ENCODE results near the gene HRG. TPM values are rescaled to one million over a fixed set of nuclear protein-coding genes. Genes with fewer than 3 reads are reported as not detected.
"Not testable (repeated sequence)": the region's sequence is repeated elsewhere in the genome, so short reads cannot be mapped to it uniquely, and the experiment has no call there.

The HRG gene
- polyA plus RNA-seq, 1 experiment, result not detected

GRCh38 chr3:186630950-186631641 lies 34.7 kb upstream of the HRG start:
- H3K27me3 ChIP-seq (ENCODE audit: control insufficient read depth, insufficient read depth, low read length), result peaks cover 3% of the 10 kb centered on the region; the same call in 1 of the 2 replicates
- no peak overlapping the region for H3K4me3 ChIP-seq (ENCODE audit: low read depth, low read length)
- TF ChIP-seq CTCF (IDR thresholded peaks at IDR 0.05; ENCODE audit: insufficient read depth, low read depth, low read length), result no peak
- no peaks in the 10 kb centered on the region for H3K36me3 ChIP-seq (ENCODE audit: control insufficient read depth, insufficient read depth, low read length)
- POLR2A ChIA-PET, result no interaction called here
- DNase-seq (ENCODE audit: low read depth), result no peak
- CTCF ChIA-PET, result interaction anchor here (0.9 to 2.0 kb wide), 3 partner anchors 12 to 16 kb away, joined by 3 to 8 read pairs (median 6); no protein-coding TSS in a partner anchor

GRCh38 chr3:186633481-186633880 lies 32.3 kb upstream of the HRG start:
- POLR2A ChIA-PET, result no interaction called here
- no peak for TF ChIP-seq CTCF (IDR thresholded peaks at IDR 0.05; ENCODE audit: insufficient read depth, low read depth, low read length)
- no peak for DNase-seq (ENCODE audit: low read depth)
- no peak overlapping the region for H3K4me3 ChIP-seq (ENCODE audit: low read depth, low read length)
- no peaks in the 10 kb centered on the region for H3K36me3 ChIP-seq (ENCODE audit: control insufficient read depth, insufficient read depth, low read length)
- peaks cover 5% of the 10 kb centered on the region for H3K27me3 ChIP-seq (ENCODE audit: control insufficient read depth, insufficient read depth, low read length)
- CTCF ChIA-PET, result interaction anchor here (0.9 to 2.4 kb wide), 2 partner anchors 17 to 189 kb away, joined by 3 to 9 read pairs; no protein-coding TSS in a partner anchor

- CTCF ChIA-PET, result interaction anchor here (1.0 to 2.4 kb wide), 2 partner anchors 17 to 19 kb away, joined by 4 to 9 read pairs; no protein-coding TSS in a partner anchor
- POLR2A ChIA-PET; H3K36me3 ChIP-seq (ENCODE audit: control insufficient read depth, insufficient read depth, low read length); H3K4me3 ChIP-seq (ENCODE audit: low read depth, low read length); DNase-seq (ENCODE audit: low read depth); H3K27me3 ChIP-seq (ENCODE audit: control insufficient read depth, insufficient read depth, low read length): not testable (repeated sequence)
Measured at GRCh38 chr3:186634207-186634606, 31.6 kb upstream of the HRG start.

- TF ChIP-seq CTCF (IDR thresholded peaks at IDR 0.05; ENCODE audit: insufficient read depth, low read depth, low read length), result no peak
- Histone ChIP-seq H3K4me3 (ENCODE audit: low read depth, low read length) (no peak overlapping the region), H3K36me3 (ENCODE audit: control insufficient read depth, insufficient read depth, low read length) (no peaks in the 10 kb centered on the region), H3K27me3 (ENCODE audit: control insufficient read depth, insufficient read depth, low read length) (peaks cover 5% of the 10 kb centered on the region)
- no peak for DNase-seq (ENCODE audit: low read depth)
- ChIA-PET POLR2A (no interaction called here), CTCF (interaction anchor here (2.4 kb wide), 1 partner anchor 19 kb away, joined by 9 read pairs; no protein-coding TSS in a partner anchor)
Measured at GRCh38 chr3:186635532-186635931, 30.3 kb upstream of the HRG start.

GRCh38 chr3:186636536-186636935 lies 29.3 kb upstream of the HRG start:
- no peak overlapping the region for H3K4me3 ChIP-seq (ENCODE audit: low read depth, low read length)
- H3K36me3 ChIP-seq (ENCODE audit: control insufficient read depth, insufficient read depth, low read length), result no peaks in the 10 kb centered on the region
- no peak for DNase-seq (ENCODE audit: low read depth)
- H3K27me3 ChIP-seq (ENCODE audit: control insufficient read depth, insufficient read depth, low read length), result peaks cover 5% of the 10 kb centered on the region
- POLR2A ChIA-PET, result no interaction called here
- no peak for TF ChIP-seq CTCF (IDR thresholded peaks at IDR 0.05; ENCODE audit: insufficient read depth, low read depth, low read length)
- CTCF ChIA-PET, result interaction anchor here (0.7 to 1.3 kb wide), 2 partner anchors 12 to 353 kb away, joined by 3 read pairs; no protein-coding TSS in a partner anchor
